Aortic smooth muscle cell (primary cell): Measurements from ENCODE around the gene MCCC1. TPM values are rescaled to one million over a fixed set of nuclear protein-coding genes. Genes with fewer than 3 reads are reported as not detected.

Experiments used
- total RNA-seq: library from RNA; depleted of rRNA; stranded (reverse); fragments of >200 nt; gene quantifications from 2 replicates; pipeline ENCODE4 v1.2.3, GENCODE V29; 2014

The MCCC1 gene
- 31.0 and 33.0 TPM in 2 replicates for total RNA-seq

DNA sequence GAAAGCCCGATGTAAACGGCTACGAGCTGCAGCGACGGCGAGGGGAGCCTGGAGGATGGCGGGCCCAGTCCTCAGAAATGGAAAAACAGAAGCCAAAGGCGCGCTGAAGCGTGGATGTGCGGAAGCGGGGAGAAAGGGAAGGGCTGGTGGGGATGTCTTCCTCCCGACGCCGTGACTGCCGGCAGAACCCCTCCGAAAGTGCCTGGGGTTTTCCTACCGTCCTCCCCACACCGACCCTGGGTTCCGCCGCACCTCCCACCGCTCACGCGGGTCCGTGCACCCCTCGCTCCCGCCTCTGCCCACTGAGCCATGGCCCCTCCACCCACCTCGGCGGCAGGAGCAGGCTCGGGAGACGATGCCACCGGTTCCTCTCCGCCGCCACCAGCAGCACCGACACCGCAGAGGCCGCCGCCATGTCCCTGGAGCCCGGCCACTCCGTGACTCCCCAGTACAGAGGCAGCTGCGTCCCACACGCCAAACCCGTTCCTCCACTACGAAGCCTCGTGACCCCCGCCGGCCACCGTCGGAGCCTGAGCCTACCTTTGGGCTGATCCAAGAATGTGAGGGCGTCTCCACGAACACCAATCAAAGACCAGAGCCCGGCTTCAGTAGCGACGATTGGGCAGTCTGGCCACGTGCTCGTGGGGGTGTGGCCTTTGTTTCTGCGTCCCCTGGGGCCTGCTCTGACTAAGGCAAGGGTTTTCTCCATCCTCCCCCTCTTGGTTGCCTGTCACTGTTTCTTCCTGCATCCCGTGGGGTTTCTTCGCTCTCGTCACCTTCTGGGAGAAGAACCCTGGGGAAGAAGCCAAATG lies at the start of gene MCCC1:
Gene MCCC1 (minus strand): TSS at position 471 of the 812 bp plus-strand sequence. CDS start 56 bp downstream, at position 415.

GRCh38 chr3:182980204-182981037 lies 118.9 kb downstream of the MCCC1 start, which contains the start of gene DCUN1D1:
Gene DCUN1D1, minus strand, starts transcription at chr3:182980538. Its CDS starts 49 bp downstream, at chr3:182980489.

Other genes with a start within 250 kb of the MCCC1 start
- gene DCUN1D1, start 119.0 kb downstream of the MCCC1 start, total RNA-seq, result 32.8 and 41.9 TPM in 2 replicates
- gene LAMP3, start 63.2 kb upstream of the MCCC1 start, total RNA-seq, result not detected in 2 replicates
- gene B3GNT5, start 153.8 kb upstream of the MCCC1 start, total RNA-seq, result 3.6 and 5.5 TPM in 2 replicates